ENCODE data around the gene MCEE. TPM values are rescaled to one million over a fixed set of nuclear protein-coding genes. Genes with fewer than 3 reads are reported as not detected.

Gene MCEE
- polyA plus RNA-seq, 1 donor from 2014 or later: 25.9 TPM

DNA sequence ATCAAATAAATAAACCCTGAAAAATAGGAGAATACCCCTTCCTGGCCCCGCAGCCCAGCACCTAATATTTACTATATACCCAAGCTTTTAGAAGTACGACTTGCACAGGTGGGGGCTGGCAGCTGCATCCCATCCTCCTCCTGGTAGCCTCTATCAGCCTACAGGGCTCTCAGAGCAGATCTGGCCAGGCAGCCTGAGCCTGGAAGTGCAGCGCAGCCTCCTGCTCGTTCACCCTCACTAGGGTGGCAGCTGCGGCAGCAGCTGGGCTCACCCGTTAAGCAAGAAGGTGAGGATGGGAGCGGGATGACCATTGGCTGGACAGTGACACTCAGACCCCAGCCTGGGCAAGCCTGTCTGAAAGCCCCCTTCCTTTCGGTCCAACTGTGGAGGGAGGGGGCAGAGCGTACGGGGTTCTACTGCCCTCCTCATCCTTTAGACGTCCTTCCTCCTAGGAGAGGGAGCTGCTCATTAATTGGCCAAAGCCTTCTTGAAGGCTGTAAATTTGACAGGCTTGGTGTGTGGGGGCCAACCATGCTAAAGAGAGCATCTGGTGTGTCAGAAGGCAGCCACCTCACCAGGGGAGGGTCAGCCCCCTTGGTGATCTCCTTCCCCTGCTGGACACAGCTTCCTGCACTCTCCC, 23.7 kb upstream of the MCEE start:
- Histone ChIP-seq H4K20me1 (ENCODE audit: insufficient read depth) (no peaks in the 10 kb centered on the region), H3K36me3 (ENCODE audit: insufficient read depth, low read length) (no peaks in the 10 kb centered on the region), H3K9me2 (ENCODE audit: insufficient read depth, low read length) (no peaks in the 10 kb centered on the region), H3K9me3 (ENCODE audit: low read length) (no peaks in the 10 kb centered on the region), H3K4me2 (ENCODE audit: low read length) (no peak overlapping the region), H3K4me3 (ENCODE audit: low read length) (no peak overlapping the region), H2AFZ (ENCODE audit: low read depth, low read length) (no peak overlapping the region), H3F3A (ENCODE audit: insufficient read depth, low read length, poor library complexity, severe bottlenecking) (no peaks in the 10 kb centered on the region), H3K27ac (ENCODE audit: low read length) (no peak overlapping the region), H3K27me3 (ENCODE audit: insufficient read depth, low read depth, low read length) (no peaks in the 10 kb centered on the region), H3K9ac (ENCODE audit: low read length) (no peak overlapping the region), H3K79me2 (replicated peaks; ENCODE audit: insufficient read depth, low read length) (no peaks in the 10 kb centered on the region)
- TF ChIP-seq EZH2 (IDR thresholded peaks at IDR 0.05; ENCODE audit: borderline replicate concordance, insufficient read depth, low read length, poor library complexity, severe bottlenecking) (no peak), SMC3 (conservative IDR thresholded peaks at IDR 0.05; ENCODE audit: poor library complexity) (no peak), RAD21 (conservative IDR thresholded peaks at IDR 0.05) (no peak), MXI1 (conservative IDR thresholded peaks at IDR 0.05; ENCODE audit: poor library complexity, severe bottlenecking) (no peak), EP300 (conservative IDR thresholded peaks at IDR 0.05; ENCODE audit: poor library complexity, severe bottlenecking) (no peak), TAF1 (IDR thresholded peaks at IDR 0.05; ENCODE audit: low read depth) (no peak), POLR2AphosphoS5 (IDR thresholded peaks at IDR 0.05) (no peak)
- TF ChIP-seq, protein P1, sequence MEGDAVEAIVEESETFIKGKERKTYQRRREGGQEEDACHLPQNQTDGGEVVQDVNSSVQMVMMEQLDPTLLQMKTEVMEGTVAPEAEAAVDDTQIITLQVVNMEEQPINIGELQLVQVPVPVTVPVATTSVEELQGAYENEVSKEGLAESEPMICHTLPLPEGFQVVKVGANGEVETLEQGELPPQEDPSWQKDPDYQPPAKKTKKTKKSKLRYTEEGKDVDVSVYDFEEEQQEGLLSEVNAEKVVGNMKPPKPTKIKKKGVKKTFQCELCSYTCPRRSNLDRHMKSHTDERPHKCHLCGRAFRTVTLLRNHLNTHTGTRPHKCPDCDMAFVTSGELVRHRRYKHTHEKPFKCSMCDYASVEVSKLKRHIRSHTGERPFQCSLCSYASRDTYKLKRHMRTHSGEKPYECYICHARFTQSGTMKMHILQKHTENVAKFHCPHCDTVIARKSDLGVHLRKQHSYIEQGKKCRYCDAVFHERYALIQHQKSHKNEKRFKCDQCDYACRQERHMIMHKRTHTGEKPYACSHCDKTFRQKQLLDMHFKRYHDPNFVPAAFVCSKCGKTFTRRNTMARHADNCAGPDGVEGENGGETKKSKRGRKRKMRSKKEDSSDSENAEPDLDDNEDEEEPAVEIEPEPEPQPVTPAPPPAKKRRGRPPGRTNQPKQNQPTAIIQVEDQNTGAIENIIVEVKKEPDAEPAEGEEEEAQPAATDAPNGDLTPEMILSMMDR (IDR thresholded peaks at IDR 0.05; ENCODE audit: poor library complexity, severe bottlenecking): no peak
- TF ChIP-seq, protein P2, sequence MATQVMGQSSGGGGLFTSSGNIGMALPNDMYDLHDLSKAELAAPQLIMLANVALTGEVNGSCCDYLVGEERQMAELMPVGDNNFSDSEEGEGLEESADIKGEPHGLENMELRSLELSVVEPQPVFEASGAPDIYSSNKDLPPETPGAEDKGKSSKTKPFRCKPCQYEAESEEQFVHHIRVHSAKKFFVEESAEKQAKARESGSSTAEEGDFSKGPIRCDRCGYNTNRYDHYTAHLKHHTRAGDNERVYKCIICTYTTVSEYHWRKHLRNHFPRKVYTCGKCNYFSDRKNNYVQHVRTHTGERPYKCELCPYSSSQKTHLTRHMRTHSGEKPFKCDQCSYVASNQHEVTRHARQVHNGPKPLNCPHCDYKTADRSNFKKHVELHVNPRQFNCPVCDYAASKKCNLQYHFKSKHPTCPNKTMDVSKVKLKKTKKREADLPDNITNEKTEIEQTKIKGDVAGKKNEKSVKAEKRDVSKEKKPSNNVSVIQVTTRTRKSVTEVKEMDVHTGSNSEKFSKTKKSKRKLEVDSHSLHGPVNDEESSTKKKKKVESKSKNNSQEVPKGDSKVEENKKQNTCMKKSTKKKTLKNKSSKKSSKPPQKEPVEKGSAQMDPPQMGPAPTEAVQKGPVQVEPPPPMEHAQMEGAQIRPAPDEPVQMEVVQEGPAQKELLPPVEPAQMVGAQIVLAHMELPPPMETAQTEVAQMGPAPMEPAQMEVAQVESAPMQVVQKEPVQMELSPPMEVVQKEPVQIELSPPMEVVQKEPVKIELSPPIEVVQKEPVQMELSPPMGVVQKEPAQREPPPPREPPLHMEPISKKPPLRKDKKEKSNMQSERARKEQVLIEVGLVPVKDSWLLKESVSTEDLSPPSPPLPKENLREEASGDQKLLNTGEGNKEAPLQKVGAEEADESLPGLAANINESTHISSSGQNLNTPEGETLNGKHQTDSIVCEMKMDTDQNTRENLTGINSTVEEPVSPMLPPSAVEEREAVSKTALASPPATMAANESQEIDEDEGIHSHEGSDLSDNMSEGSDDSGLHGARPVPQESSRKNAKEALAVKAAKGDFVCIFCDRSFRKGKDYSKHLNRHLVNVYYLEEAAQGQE (IDR thresholded peaks at IDR 0.05; ENCODE audit: borderline replicate concordance): no peak

DNA sequence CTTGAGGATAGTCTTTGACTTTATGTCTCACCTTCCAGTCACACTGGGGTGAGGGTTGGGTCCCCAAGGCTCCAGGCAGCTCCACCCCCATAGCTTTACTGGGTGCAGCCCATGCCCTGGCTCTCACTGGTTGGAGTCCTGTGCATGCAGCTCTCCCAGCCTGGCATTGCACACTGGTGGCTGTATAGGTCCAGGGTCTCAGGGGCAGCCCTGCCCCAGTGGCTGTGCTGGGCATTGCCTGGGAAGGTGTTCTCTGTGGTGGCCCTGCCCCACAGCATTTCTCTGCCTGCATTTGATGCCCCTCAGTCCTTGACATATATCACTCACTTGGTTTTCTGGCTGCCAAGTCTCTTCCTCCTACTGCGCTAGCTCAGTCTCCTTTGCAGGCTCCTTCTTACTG, 21.6 kb upstream of the MCEE start:
- no peak for TF ChIP-seq TAF1 (IDR thresholded peaks at IDR 0.05; ENCODE audit: low read depth)
- TF ChIP-seq SMC3 (conservative IDR thresholded peaks at IDR 0.05; ENCODE audit: poor library complexity): no peak
- TF ChIP-seq POLR2AphosphoS5 (IDR thresholded peaks at IDR 0.05): no peak
- no peak for TF ChIP-seq EP300 (conservative IDR thresholded peaks at IDR 0.05; ENCODE audit: poor library complexity, severe bottlenecking)
- TF ChIP-seq, protein P2 (IDR thresholded peaks at IDR 0.05; ENCODE audit: borderline replicate concordance): no peak
- no peak for TF ChIP-seq EZH2 (IDR thresholded peaks at IDR 0.05; ENCODE audit: borderline replicate concordance, insufficient read depth, low read length, poor library complexity, severe bottlenecking)
- TF ChIP-seq, protein P1 (IDR thresholded peaks at IDR 0.05; ENCODE audit: poor library complexity, severe bottlenecking): no peak
- TF ChIP-seq RAD21 (conservative IDR thresholded peaks at IDR 0.05): no peak
- no peak for TF ChIP-seq MXI1 (conservative IDR thresholded peaks at IDR 0.05; ENCODE audit: poor library complexity, severe bottlenecking)
- no peak overlapping the region for H3K9ac ChIP-seq (ENCODE audit: low read length)
- no peak overlapping the region for H2AFZ ChIP-seq (ENCODE audit: low read depth, low read length)
- H3K9me2 ChIP-seq (ENCODE audit: insufficient read depth, low read length): no peaks in the 10 kb centered on the region
- H3K36me3 ChIP-seq (ENCODE audit: insufficient read depth, low read length): no peaks in the 10 kb centered on the region
- H3K27me3 ChIP-seq (ENCODE audit: insufficient read depth, low read depth, low read length): no peaks in the 10 kb centered on the region
- H3K27ac ChIP-seq (ENCODE audit: low read length): no peak overlapping the region
- H3K4me2 ChIP-seq (ENCODE audit: low read length): no peak overlapping the region
- H3K4me3 ChIP-seq (ENCODE audit: low read length): no peak overlapping the region
- no peaks in the 10 kb centered on the region for H3K79me2 ChIP-seq (replicated peaks; ENCODE audit: insufficient read depth, low read length)
- H3K9me3 ChIP-seq (ENCODE audit: low read length): no peaks in the 10 kb centered on the region
- H3F3A ChIP-seq (ENCODE audit: insufficient read depth, low read length, poor library complexity, severe bottlenecking): no peaks in the 10 kb centered on the region
- H4K20me1 ChIP-seq (ENCODE audit: insufficient read depth): no peaks in the 10 kb centered on the region

All from neural cell (in vitro differentiated cells).